GM12891 (cell line): ENCODE measurements around the gene PLEKHD1.

Experiments
- PAX5 ChIP-seq: IDR thresholded peaks from 2 replicates; pipeline ENCODE4 v1.6.1; 2011; ENCODE audit warnings: low read length, moderate library complexity, mild to moderate bottlenecking; ENCODE audit not compliant: insufficient read depth, severe bottlenecking
- POLR2A ChIP-seq: IDR thresholded peaks from 2 replicates; pipeline ENCODE4 v1.6.1; 2011; ENCODE audit warnings: low read depth, low read length, control low read depth
- POLR2AphosphoS5 ChIP-seq: IDR thresholded peaks from 2 replicates; pipeline ENCODE4 v1.6.1; 2011; ENCODE audit warnings: low read depth, low read length, control low read depth
- POU2F2 ChIP-seq: IDR thresholded peaks from 2 replicates; pipeline ENCODE4 v1.6.1; 2011; ENCODE audit warnings: low read depth, mild to moderate bottlenecking, control low read depth, low read length, moderate library complexity
- SPI1 ChIP-seq: IDR thresholded peaks from 2 replicates; pipeline ENCODE4 v1.6.1; 2011; ENCODE audit warnings: low read depth, low read length, control low read depth
- TAF1 ChIP-seq: IDR thresholded peaks from 2 replicates; pipeline ENCODE4 v1.6.1; 2011; ENCODE audit warnings: low read depth, low read length, control low read depth

GRCh38 chr14:69504775-69505174 is 20.2 kb downstream of the PLEKHD1 start:
- TF ChIP-seq POLR2A, result no peak
- no peak for TF ChIP-seq SPI1
- TF ChIP-seq POLR2AphosphoS5, result no peak
- TF ChIP-seq TAF1, result no peak
- no peak for TF ChIP-seq POU2F2
- no peak for TF ChIP-seq PAX5
